Right renal pelvis (tissue), 4 donors: Measurements from ENCODE around the gene PRAMEF20. TPM values are rescaled to one million over a fixed set of nuclear protein-coding genes. Genes with fewer than 3 reads are reported as not detected.
A peak's percentile ranks its signal among the peaks of the same experiment; 100 is the strongest.

ENCODE experiments used
- DNase-seq, 4 donors: peaks; one replicate each; pipeline ENCODE4 v3.0.0-alpha.2; 2013; ENCODE audit warnings: low read depth in 4 of 4, low spot score in 3 of 4, missing footprints in 1 of 4
- polyA plus RNA-seq, 4 donors: library from polyadenylated mRNA; unstranded; fragments of 120-200 nt; gene quantifications; one replicate each; pipeline ENCODE4 v1.2.1, GENCODE V29; 2013; ENCODE audit not compliant: insufficient read length in 4 of 4

The PRAMEF20 gene
- polyA plus RNA-seq, 4 donors, result not detected

DNA sequence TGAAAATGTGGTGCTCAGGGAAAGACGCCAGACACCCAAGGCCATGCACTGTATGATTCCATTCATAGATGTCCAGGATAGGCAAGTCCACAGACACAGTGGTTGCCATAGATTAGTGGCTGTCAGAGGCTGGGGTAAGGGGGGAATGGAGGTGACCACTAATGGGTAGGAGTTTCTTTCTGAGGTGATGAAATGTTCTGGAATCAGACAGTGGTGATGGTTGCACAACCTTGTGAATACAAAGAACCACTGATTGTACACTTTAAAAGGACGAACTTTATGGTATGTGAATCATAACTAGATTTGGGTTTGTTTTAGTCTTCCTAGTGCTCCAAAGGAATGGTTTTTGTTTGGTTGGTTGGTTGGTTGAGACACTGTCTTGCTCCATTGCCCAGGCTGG, 51.7 kb downstream of the PRAMEF20 start:
- DNase-seq, result no peak

DNA sequence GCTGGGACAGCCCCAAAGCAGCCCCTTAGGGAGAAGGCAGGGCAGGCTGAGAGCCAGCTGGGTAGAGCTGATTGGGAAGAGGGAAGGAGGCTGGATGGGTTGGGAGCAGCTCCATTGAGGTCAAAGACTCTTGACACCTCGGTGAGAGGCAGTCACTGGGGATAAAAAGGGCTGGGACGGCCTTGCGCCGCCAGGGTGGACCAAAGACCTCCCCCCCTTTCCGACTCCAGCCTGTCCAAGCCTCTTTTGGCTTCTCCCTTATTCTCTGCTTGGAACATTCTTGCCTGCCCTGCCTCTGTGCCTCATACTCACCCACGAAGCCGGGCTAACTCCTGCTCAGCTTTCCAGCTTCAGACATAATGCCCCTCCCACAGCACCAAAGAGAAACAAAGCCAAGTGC, 52.4 kb downstream of the PRAMEF20 start:
- no peak for DNase-seq

DNA sequence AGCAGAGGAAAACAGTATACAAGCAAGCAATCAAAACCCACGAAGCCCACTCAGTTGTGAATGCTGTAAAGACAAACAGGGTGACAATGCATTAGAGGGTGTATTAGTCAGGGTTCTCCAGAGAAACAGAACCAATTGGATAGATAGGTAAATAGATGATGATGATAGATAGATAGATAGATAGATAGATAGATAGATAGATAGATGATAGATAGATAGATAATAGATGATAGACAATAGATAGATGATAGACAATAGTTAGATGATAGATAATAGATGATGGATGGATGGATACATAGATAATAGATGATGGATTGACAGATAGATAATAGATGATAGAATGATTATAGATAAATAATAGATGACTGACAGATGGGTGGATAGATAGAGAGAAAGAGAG, 55.3 kb downstream of the PRAMEF20 start:
- DNase-seq, result no peak

DNA sequence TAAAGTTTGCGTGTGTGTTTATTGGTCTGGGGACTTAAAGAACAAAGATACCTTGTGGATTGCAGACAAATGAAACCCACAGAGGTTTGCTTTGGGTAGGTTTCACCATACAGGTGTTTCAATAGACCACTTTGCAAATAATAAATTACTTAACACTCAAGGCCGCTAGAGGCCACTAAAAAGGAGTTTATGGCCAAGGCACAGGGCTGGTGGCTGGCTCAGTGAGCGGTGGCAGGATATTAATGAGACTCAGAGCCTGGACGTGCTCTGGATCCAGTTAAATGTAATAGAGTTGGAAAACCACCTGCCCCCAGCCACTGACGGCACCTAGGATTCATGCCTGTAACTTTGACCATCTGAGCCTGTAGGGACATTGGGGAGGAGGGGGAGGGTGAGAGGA, 59.1 kb downstream of the PRAMEF20 start:
- DNase-seq, result peak in 3 of 4 donors; percentile 16 to 33 (median 18)

Other genes with a start within 250 kb of the PRAMEF20 start
- gene HNRNPCL4, start 244.8 kb upstream of the PRAMEF20 start, polyA plus RNA-seq, result under 1 TPM in 2 of 4 donors, not detected in 2; 0.16 to 0.22 TPM
- gene PRAMEF9, start 238.6 kb upstream of the PRAMEF20 start, polyA plus RNA-seq, result not detected
- not detected for gene PRAMEF13, start 209.0 kb upstream of the PRAMEF20 start, polyA plus RNA-seq
- not detected for gene PRAMEF18, start 184.3 kb upstream of the PRAMEF20 start, polyA plus RNA-seq
- not detected for gene PRAMEF5, start 156.3 kb upstream of the PRAMEF20 start, polyA plus RNA-seq
- not detected for gene PRAMEF8, start 125.3 kb upstream of the PRAMEF20 start, polyA plus RNA-seq
- gene PRAMEF33, start 106.9 kb upstream of the PRAMEF20 start, polyA plus RNA-seq, result not detected
- gene PRAMEF15, start 94.9 kb upstream of the PRAMEF20 start, polyA plus RNA-seq, result not detected
- not detected for gene PRAMEF14, start 63.3 kb upstream of the PRAMEF20 start, polyA plus RNA-seq
- gene PRAMEF19, start 38.5 kb upstream of the PRAMEF20 start, polyA plus RNA-seq, result not detected
- gene PRAMEF17, start 20.8 kb upstream of the PRAMEF20 start, polyA plus RNA-seq, result not detected
- under 1 TPM in 1 of 4 donors, not detected in 3; 0.25 TPM for gene LRRC38, start 103.6 kb downstream of the PRAMEF20 start, polyA plus RNA-seq
- gene PDPN, start 173.4 kb downstream of the PRAMEF20 start, polyA plus RNA-seq, result 10 to 100 TPM; 15.3 to 24.7 (median 18.6) TPM